PC-3 (cell line): Measurements from ENCODE around the gene AUTS2. TPM values are rescaled to one million over a fixed set of nuclear protein-coding genes. Genes with fewer than 3 reads are reported as not detected.

Experiments
- ATAC-seq: fragments of 200-7000 bp; cut with Tn5 transposase; 2 replicates; pipeline ENCODE4 v1.9.1; 2020; ENCODE audit warnings: mild to moderate bottlenecking, moderate library complexity
- BruUV-seq: library from RNA; stranded (reverse); fragments of 400-500 nt; replicated peaks from 2 replicates; lab custom pipeline; 2021; lab: Mats Ljungman, UMichigan
- CTCF ChIA-PET: fragments of 300-600 bp; sonication (Branson Sonifier 250); formaldehyde crosslinking; loops from one replicate; lab custom pipeline; 2022; ENCODE audit warnings: antibody characterized with exemption; lab: Charles Lee
- POLR2A ChIA-PET: fragments of 300-600 bp; sonication (Branson Sonifier 250); formaldehyde crosslinking; loops from one replicate; lab custom pipeline; 2022; ENCODE audit warnings: antibody characterized with exemption; ENCODE audit not compliant: unreplicated experiment; lab: Charles Lee
- DNase-seq: peaks from one replicate; pipeline ENCODE4 v3.0.0-alpha.2; 2015
- H2AFZ ChIP-seq: fragments of 300-600 bp; sonication (generic); 2 replicates; pipeline ENCODE4 v1.6.0; 2016; ENCODE audit warnings: antibody characterized with exemption, low read length
- H3F3A ChIP-seq: fragments of 300-600 bp; sonication (generic); one replicate; pipeline ENCODE4 v1.6.0; 2017; ENCODE audit warnings: antibody characterized with exemption, low read length, control low read depth, mild to moderate bottlenecking; ENCODE audit not compliant: unreplicated experiment
- H3K27ac ChIP-seq: fragments of 300-600 bp; sonication (generic); 2 replicates; pipeline ENCODE4 v1.5.1; 2016; ENCODE audit warnings: mild to moderate bottlenecking, low read length
- H3K27me3 ChIP-seq: fragments of 300-600 bp; sonication (generic); 2 replicates; pipeline ENCODE4 v1.6.1; 2016; ENCODE audit warnings: low read length, mixed read lengths
- H3K36me3 ChIP-seq: fragments of 300-600 bp; sonication (generic); 2 replicates; pipeline ENCODE4 v1.6.1; 2016; ENCODE audit warnings: low read depth, mixed run types, low read length, mixed read lengths
- H3K4me1 ChIP-seq: fragments of 300-600 bp; sonication (generic); 2 replicates; pipeline ENCODE4 v1.5.1; 2016; ENCODE audit warnings: low read length; ENCODE audit not compliant: insufficient read depth
- H3K4me2 ChIP-seq: fragments of 300-600 bp; sonication (generic); 2 replicates; pipeline ENCODE4 v1.6.0; 2016; ENCODE audit warnings: low read length
- H3K4me3 ChIP-seq: fragments of 300-600 bp; sonication (generic); 2 replicates; pipeline ENCODE4 v1.5.1; 2016; ENCODE audit warnings: mild to moderate bottlenecking, low read length, mixed read lengths
- H3K79me2 ChIP-seq: fragments of 300-600 bp; sonication (generic); 2 replicates; pipeline ENCODE4 v1.6.1; 2017; ENCODE audit warnings: low read length, mixed read lengths
- H3K9ac ChIP-seq: fragments of 300-600 bp; sonication (generic); 2 replicates; pipeline ENCODE4 v1.6.0; 2016; ENCODE audit warnings: mild to moderate bottlenecking, low read length
- H3K9me2 ChIP-seq: fragments of 300-600 bp; sonication (generic); replicated peaks from 2 replicates; pipeline ENCODE4 v1.6.1; 2016; ENCODE audit warnings: mixed run types, low read length, mixed read lengths
- H3K9me3 ChIP-seq: fragments of 300-600 bp; sonication (generic); 2 replicates; pipeline ENCODE4 v1.6.1; 2016; ENCODE audit warnings: low read length, mixed read lengths
- H4K20me1 ChIP-seq: fragments of 300-600 bp; sonication (generic); 2 replicates; pipeline ENCODE4 v1.6.1; 2016; ENCODE audit warnings: low read length, mixed read lengths
- EZH2 ChIP-seq: fragments of 300-600 bp; sonication (generic); IDR thresholded peaks from one replicate; pipeline ENCODE4 v1.6.1; 2017; ENCODE audit warnings: antibody characterized with exemption, mild to moderate bottlenecking, low read length; ENCODE audit not compliant: unreplicated experiment
- EZH2phosphoT487 ChIP-seq: fragments of 300-600 bp; sonication (generic); IDR thresholded peaks from 2 replicates; pipeline ENCODE4 v1.6.1; 2018; ENCODE audit warnings: mild to moderate bottlenecking, antibody characterized with exemption, low read length, borderline replicate concordance
- intact Hi-C: fragments of 100-400 bp; cut with micrococcal nuclease; formaldehyde crosslinking; loops from 2 replicates; pipeline ENCODE4 v1.9.0; 2023
- total RNA-seq: library from RNA; depleted of rRNA; stranded (reverse); fragments of >200 nt; gene quantifications from 2 replicates; pipeline ENCODE4 v1.2.3, GENCODE V29; 2014
- TF ChIP-seq, protein P1 (sequence below): fragments of 300-600 bp; sonication (generic); conservative IDR thresholded peaks from 2 replicates; pipeline ENCODE4 v1.5.1; 2017; ENCODE audit warnings: antibody characterized with exemption, low read depth, mild to moderate bottlenecking, low read length

Gene AUTS2
- total RNA-seq, 1 experiment from 2014 or later: not detected

- Histone ChIP-seq H3K9me3 (no peaks in the 10 kb centered on the region), H3K9ac (no peak overlapping the region), H3K9me2 (no peaks in the 10 kb centered on the region), H3F3A (no peaks in the 10 kb centered on the region), H3K27me3 (no peaks in the 10 kb centered on the region), H3K4me2 (no peak overlapping the region), H3K4me3 (no peak overlapping the region), H2AFZ (no peak overlapping the region), H4K20me1 (no peaks in the 10 kb centered on the region), H3K79me2 (no peaks in the 10 kb centered on the region), H3K27ac (no peak overlapping the region), H3K4me1 (no peaks in the 10 kb centered on the region), H3K36me3 (no peaks in the 10 kb centered on the region)
- BruUV-seq: no TSS peak
- intact Hi-C loops: no loop called here
- ChIA-PET POLR2A (no interaction called here), CTCF (no interaction called here)
- no peak for ATAC-seq
- no peak for DNase-seq
- no peak for TF ChIP-seq EZH2
- TF ChIP-seq, protein P1, sequence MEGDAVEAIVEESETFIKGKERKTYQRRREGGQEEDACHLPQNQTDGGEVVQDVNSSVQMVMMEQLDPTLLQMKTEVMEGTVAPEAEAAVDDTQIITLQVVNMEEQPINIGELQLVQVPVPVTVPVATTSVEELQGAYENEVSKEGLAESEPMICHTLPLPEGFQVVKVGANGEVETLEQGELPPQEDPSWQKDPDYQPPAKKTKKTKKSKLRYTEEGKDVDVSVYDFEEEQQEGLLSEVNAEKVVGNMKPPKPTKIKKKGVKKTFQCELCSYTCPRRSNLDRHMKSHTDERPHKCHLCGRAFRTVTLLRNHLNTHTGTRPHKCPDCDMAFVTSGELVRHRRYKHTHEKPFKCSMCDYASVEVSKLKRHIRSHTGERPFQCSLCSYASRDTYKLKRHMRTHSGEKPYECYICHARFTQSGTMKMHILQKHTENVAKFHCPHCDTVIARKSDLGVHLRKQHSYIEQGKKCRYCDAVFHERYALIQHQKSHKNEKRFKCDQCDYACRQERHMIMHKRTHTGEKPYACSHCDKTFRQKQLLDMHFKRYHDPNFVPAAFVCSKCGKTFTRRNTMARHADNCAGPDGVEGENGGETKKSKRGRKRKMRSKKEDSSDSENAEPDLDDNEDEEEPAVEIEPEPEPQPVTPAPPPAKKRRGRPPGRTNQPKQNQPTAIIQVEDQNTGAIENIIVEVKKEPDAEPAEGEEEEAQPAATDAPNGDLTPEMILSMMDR: no peak
- TF ChIP-seq EZH2phosphoT487: no peak
These were observed 1059.3 kb downstream of the AUTS2 start for GRCh38 chr7:70657571-70657970.

DNA sequence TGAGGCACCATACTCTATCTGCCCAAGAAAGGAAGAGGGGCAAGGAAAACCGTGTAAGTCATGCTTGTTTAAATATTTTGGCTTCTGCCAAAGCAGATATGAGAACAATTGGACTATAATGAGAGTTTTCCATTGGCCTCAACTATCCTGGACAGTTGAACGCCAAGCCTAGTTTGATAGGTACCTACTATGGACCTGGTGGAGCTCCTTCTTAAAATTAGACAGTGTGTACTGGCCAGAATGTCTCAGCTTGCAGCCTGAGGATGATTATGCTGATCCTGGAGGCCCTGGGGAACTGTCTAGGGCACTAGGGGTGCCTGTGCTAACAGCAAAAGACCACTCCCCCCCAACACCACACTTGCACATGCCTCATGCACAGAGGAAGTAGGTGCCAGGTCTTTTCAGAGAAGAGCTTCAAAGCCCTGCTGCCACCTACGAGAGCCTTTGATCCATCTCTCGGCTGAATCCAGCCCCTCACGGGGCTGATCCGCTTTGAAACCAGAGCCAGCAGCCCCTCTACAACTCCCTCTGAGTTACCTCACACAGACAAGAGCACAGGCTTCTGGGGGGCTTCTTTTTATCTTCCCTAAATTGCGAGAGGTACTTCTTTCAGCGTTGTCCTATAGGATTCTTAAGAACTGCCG is 1059.8 kb downstream of the AUTS2 start:
- H3K9me2 ChIP-seq: no peaks in the 10 kb centered on the region
- no TSS peak for BruUV-seq
- TF ChIP-seq EZH2 (no peak), EZH2phosphoT487 (no peak)
- TF ChIP-seq, protein P1: no peak
- ChIA-PET CTCF (no interaction called here), POLR2A (no interaction called here)
- no peak for ATAC-seq
- no peak overlapping the region for H3K9ac ChIP-seq
- H4K20me1 ChIP-seq: no peaks in the 10 kb centered on the region
- no peak overlapping the region for H3K4me3 ChIP-seq
- H3K4me1 ChIP-seq: no peaks in the 10 kb centered on the region
- no peaks in the 10 kb centered on the region for H3K36me3 ChIP-seq
- H3K9me3 ChIP-seq: no peaks in the 10 kb centered on the region
- DNase-seq: no peak
- no peaks in the 10 kb centered on the region for H3F3A ChIP-seq
- no peak overlapping the region for H3K27ac ChIP-seq
- H3K27me3 ChIP-seq: no peaks in the 10 kb centered on the region
- no peak overlapping the region for H2AFZ ChIP-seq
- H3K79me2 ChIP-seq: no peaks in the 10 kb centered on the region
- intact Hi-C loops: no loop called here
- no peak overlapping the region for H3K4me2 ChIP-seq

- Histone ChIP-seq H3K9me3 (no peaks in the 10 kb centered on the region), H3K4me3 (no peak overlapping the region), H3K4me2 (no peak overlapping the region), H4K20me1 (no peaks in the 10 kb centered on the region), H3K79me2 (no peaks in the 10 kb centered on the region), H3K4me1 (no peaks in the 10 kb centered on the region), H3K27me3 (no peaks in the 10 kb centered on the region), H2AFZ (no peak overlapping the region), H3K27ac (no peak overlapping the region), H3K9ac (no peak overlapping the region), H3K36me3 (no peaks in the 10 kb centered on the region), H3K9me2 (no peaks in the 10 kb centered on the region), H3F3A (no peaks in the 10 kb centered on the region)
- ATAC-seq (no peak), DNase-seq (no peak)
- no TSS peak for BruUV-seq
- CTCF ChIA-PET: no interaction called here
- TF ChIP-seq EZH2 (no peak), EZH2phosphoT487 (no peak)
- TF ChIP-seq, protein P1: no peak
- POLR2A ChIA-PET: no interaction called here
- intact Hi-C loops: no loop called here
These were observed 1061.0 kb downstream of the AUTS2 start for GRCh38 chr7:70659263-70659662.
